ENCODE data around the gene CILP2.

- no peak for TF ChIP-seq CTCF (IDR thresholded peaks at IDR 0.05)
- no peak for TF ChIP-seq ZFX (IDR thresholded peaks at IDR 0.05; ENCODE audit: borderline replicate concordance)
Observed at GRCh38 chr19:19571071-19571786, 33.2 kb downstream of the CILP2 start.

All from 22Rv1 (cell line).